Coronary artery (tissue), 2 donors: Measurements from ENCODE around the gene RASL11A.

Source experiments
- DNase-seq: peaks from one replicate; pipeline ENCODE4 v3.0.0-alpha.2; 2017; ENCODE audit warnings: low spot score
- H3K27ac ChIP-seq, 2 donors: fragments of 200-600 bp; sonication (generic); one replicate each; pipeline ENCODE4 v1.5.1; 2016 to 2019
- H3K4me3 ChIP-seq: fragments of 200-600 bp; sonication (generic); 2 replicates; pipeline ENCODE4 v1.5.1; 2016; ENCODE audit warnings: mild to moderate bottlenecking, moderate library complexity
- TF ChIP-seq, protein P1 (sequence below): fragments of 200-600 bp; sonication (generic); IDR thresholded peaks from one replicate; pipeline ENCODE4 v1.5.1; 2019; ENCODE audit warnings: antibody characterized with exemption

The RASL11A gene

DNA sequence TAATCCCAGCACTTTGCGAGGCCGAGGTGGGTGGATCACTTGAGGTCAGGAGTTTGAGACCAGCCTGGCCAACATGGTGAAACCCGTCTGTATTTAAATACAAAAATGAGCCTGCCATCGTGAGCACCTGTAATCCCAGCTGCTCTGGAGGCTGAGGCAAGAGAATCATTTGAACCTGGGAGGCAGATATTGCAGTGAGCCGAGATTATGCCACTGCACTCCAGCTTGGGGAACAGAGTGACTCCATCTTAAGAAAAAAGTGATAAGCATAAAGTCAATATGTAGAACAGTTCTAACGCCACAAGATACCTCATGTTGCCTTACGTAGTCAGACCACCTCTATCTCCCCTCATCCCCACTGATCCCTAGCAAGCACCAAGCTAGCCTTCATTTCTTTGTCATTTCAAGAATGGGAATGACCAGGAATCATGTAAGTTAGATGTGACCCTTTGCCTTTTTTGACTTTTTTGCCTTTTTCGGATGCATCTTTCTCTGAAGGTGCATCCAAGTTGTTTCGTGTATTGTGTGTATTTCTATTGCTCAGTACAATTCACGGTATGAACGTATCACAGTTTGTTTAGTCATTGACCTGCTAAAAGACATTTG, 12.9 kb upstream of the RASL11A start:
- no peak overlapping the region for H3K27ac ChIP-seq
- H3K4me3 ChIP-seq = no peak overlapping the region
- TF ChIP-seq, protein P1, sequence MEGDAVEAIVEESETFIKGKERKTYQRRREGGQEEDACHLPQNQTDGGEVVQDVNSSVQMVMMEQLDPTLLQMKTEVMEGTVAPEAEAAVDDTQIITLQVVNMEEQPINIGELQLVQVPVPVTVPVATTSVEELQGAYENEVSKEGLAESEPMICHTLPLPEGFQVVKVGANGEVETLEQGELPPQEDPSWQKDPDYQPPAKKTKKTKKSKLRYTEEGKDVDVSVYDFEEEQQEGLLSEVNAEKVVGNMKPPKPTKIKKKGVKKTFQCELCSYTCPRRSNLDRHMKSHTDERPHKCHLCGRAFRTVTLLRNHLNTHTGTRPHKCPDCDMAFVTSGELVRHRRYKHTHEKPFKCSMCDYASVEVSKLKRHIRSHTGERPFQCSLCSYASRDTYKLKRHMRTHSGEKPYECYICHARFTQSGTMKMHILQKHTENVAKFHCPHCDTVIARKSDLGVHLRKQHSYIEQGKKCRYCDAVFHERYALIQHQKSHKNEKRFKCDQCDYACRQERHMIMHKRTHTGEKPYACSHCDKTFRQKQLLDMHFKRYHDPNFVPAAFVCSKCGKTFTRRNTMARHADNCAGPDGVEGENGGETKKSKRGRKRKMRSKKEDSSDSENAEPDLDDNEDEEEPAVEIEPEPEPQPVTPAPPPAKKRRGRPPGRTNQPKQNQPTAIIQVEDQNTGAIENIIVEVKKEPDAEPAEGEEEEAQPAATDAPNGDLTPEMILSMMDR = no peak
- no peak for DNase-seq

DNA sequence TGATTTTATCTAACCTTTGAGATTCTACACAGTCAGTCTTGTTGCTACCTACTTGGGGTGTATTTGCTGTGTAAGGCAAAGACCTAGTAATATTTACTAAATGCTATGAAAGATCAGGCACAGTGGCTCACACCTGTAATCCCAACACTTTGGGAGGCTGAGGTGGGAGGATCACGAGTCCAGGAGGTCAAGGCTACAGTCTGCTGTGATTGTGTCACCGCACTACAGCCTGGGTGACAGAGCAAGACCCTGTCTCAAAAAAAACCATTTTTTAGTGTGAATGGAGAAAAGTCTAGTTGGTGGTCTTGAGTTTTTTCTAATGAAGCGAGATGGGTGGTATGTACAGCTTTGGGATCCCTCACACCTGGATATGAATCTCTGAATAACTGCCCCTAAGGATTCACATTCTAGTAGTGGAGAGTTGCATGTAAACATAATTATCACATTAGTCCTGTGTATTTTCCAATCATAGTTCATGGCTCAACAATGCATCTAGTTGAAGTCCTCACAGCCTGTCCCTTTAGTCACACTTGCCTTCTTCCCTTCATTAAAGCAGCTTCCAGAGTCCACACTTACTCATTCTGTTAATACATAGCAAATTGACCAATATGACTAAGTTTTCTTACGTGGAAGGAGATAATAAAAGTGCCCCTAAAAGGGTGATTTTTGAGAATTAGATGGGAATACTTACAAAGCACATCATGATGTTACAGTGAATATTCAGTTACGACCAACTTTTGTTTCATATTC, 11.8 kb upstream of the RASL11A start:
- DNase-seq = no peak
- no peak overlapping the region for H3K27ac ChIP-seq
- H3K4me3 ChIP-seq = no peak overlapping the region
- TF ChIP-seq, protein P1 = no peak

DNA sequence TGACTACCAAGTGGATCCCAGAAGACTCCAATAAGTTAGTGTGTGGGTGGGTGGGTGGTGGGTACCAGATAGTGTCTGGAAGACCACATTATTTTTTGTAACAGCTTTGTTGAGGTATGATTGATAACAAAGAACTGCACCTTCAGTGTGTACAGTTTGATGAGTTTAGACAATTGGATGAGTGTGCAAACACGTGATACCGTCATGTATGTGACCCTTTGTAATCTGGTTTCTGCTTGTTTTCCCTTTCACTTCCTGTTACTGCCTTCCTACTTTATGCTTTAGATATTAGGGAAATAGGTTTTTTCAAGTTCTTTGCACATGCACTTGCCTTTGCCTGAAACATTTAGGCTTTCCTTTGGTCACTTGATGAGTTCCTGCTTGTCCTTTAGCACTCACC, 10.8 kb upstream of the RASL11A start:
- H3K27ac ChIP-seq = peak overlapping the region in 1 of 2 donors; percentile 14
- TF ChIP-seq, protein P1 = no peak
- DNase-seq = no peak
- H3K4me3 ChIP-seq = no peak overlapping the region

DNA sequence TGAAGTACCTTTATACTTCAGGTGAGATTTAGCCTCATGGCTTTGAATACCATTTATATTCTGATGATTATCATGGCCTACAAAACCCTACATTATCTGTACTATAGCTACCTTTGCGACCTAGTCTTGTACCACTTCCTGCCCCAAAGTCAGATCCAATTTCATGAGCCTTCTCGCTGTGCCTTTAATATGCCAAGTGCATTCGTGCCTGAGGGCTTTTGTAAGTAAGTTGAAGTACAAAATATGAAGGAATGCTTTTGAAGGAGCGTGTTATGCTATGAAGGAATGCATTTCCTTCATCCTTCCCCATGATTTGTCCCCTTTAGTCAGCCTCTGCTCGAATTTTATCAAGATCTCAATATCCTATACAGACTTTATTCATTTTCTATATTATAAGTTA, 9.2 kb upstream of the RASL11A start:
- Histone ChIP-seq H3K4me3 (no peak overlapping the region), H3K27ac (no peak overlapping the region)
- TF ChIP-seq, protein P1 = no peak
- DNase-seq = no peak

DNA sequence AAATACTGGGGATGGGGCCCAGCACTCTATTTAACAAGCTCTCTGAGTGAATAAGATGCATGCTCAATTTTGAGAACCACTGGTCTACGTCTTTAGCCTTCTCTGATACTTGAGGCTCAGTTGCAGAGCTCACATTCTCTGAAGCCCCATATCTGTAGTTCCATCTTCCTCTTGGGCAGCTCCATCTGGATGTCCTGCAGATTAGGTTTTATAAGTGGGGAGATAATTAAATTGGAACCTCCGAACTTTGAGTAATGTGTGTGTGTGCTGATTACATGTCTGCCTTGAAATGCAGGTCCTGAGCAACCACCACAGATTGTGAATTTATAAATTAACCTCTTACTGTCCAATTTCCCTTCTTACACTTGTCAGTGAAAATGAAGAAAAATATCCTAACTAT, 7.2 kb upstream of the RASL11A start:
- TF ChIP-seq, protein P1 = no peak
- no peak overlapping the region for H3K4me3 ChIP-seq
- no peak overlapping the region for H3K27ac ChIP-seq
- no peak for DNase-seq

DNA sequence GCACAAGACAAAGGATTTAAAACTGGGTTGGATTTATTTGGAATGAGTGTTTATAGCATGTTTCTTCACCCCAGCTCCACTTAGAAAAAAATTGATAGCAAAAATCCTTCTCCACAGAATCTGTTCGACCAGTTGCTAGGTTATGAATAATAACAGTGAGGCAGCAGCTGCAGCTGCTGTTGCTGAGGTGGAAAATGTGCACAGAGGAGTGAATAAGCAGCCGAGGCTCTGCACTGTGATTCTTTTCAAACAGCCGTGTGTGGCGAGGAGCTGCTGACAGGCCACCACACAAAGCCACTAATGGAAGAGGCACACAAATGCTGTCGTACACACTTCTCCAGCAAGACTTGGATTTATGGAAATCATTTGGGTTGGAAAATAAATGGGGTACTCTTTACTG, 6.4 kb upstream of the RASL11A start:
- TF ChIP-seq, protein P1 = no peak
- Histone ChIP-seq H3K27ac (peak overlapping the region in 1 of 2 donors; percentile 13), H3K4me3 (no peak overlapping the region)
- DNase-seq = no peak

DNA sequence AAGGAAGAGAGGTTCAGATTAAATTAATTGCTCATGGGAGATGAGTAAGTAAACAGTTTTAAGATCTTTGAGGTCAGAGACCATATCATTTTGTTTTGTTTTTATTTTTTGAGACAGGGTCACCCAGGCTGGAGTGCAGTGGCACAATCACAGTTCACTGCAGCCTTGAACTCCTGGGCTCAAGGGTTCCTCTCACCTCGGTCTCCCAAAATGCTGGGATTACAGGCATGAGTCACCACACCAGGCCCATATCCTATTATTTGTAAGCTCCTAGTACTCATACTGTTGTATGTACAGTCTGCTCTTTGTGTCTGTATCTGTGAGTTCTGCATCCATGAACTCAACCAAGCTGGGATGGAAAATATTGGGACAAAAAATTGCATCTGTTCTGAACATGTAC, 6.0 kb upstream of the RASL11A start:
- no peak for DNase-seq
- TF ChIP-seq, protein P1 = no peak
- H3K27ac ChIP-seq = peak overlapping the region in 1 of 2 donors; percentile 13

More for the DNA sequence above, 6.0 kb upstream of the RASL11A start:
- H3K4me3 ChIP-seq = no peak overlapping the region
